ENCODE data around the gene C1QTNF1.
A peak's percentile ranks its signal among the peaks of the same experiment; 100 is the strongest.
"Not testable (repeated sequence)": the region's sequence is repeated elsewhere in the genome, so short reads cannot be mapped to it uniquely, and the experiment has no call there.

C1QTNF1 gene

DNA sequence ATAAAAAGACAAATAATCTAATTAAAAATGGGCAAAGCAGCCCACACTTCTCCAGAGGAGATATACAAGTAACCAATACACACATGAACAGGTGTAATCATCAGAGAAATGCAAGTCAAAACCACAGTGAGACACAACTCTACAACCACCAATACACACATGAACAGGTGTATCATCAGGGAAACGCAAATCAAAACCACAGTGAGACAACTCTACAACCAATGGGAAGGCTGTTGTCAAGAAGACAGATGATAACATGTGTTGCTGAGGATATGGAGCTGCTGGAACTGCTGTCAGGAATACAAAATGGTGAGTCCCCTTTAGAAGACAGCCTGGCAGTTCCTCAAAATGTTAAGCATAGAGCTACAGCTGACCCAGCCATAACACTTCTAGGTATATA lies 28.2 kb downstream of the C1QTNF1 start:
- DNase-seq (ENCODE audit: low read depth in 2 of 2) = no peak

DNA sequence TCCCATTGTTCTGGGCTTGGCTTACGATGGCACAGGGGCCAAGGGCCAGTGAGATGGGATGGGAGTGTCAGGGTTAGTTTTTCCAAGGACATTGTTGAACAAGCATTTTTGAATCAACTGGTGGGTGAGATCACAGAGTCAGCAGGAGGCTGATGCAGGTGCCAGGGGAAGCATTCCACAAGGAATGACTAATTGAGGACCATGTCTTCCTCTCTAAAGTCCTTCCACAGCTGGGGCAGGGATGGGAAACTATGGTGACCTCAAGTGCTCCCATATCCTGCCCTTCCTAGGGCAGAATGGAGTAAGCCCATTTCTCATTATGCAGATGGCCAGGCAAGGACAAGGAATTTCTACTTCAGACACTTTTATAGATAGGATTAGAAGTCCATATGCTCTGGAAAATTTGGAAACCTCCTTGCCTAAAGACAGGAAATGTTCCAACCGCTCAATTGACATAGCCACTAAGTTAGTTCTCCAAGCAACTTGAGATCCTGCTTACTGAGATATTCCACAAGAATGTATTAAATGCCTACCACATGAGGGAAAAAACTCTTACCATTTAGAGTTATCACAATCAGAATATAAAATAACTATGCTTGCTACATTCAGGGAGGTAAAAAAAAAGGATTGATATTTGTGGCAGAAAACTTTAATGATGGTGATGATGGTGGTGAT lies 29.4 kb downstream of the C1QTNF1 start:
- DNase-seq (ENCODE audit: low read depth in 2 of 2) = no peak

DNA sequence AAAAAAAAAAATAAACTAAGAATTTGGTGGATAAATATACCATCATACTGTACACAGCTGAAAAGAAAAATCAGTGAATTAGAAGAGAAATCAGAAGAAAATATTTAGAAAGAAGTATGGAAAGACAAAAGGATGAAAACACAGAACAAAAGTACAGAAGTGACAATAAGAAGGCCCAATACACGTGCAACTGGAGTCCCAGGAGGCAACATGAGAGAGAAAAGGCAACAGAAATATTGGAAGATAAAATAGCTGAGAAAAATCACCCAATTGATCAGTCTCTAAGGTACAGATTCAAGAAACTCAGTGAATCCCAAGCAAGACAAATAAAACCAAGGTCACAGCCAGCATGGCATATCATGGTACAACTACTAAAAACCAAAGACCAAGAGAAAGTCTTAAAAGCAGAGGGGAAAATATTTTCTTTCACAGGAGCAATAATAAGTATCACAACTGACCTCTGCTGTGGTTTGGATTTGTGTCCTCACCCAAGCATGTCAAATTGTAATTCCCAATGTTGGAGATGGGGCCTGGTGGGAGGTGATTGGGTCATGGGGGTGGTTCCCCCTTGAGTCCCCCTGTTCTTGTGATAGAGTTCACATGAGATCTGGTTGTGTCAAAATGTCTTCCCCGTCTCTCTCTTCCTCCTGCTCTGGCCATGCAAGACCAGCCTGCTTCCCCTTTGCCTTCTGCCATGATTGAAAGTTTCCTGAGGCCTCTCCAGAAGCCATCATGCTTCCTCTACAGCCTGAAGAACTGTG lies 30.4 kb downstream of the C1QTNF1 start:
- no peak for DNase-seq (ENCODE audit: low read depth in 2 of 2)

DNA sequence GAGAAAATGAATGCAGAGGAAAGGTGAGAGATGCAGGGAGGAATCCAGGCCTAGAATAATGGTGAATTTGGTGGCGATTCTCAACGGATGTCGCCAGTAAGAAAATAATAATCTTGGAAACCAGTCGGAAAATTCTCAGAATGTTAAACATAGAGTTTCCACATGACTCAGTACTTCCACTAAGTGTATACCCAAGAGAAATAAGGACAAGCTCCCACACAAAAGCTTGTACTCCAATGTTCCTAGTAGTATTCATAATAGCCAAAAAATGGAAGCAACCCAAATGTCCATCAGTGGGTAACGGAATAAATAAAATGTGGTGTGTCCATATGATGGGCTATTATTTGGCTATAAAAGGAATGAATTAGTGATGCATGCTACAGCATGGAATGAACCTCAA lies 31.2 kb downstream of the C1QTNF1 start:
- no peak for DNase-seq (ENCODE audit: low read depth in 2 of 2)

DNA sequence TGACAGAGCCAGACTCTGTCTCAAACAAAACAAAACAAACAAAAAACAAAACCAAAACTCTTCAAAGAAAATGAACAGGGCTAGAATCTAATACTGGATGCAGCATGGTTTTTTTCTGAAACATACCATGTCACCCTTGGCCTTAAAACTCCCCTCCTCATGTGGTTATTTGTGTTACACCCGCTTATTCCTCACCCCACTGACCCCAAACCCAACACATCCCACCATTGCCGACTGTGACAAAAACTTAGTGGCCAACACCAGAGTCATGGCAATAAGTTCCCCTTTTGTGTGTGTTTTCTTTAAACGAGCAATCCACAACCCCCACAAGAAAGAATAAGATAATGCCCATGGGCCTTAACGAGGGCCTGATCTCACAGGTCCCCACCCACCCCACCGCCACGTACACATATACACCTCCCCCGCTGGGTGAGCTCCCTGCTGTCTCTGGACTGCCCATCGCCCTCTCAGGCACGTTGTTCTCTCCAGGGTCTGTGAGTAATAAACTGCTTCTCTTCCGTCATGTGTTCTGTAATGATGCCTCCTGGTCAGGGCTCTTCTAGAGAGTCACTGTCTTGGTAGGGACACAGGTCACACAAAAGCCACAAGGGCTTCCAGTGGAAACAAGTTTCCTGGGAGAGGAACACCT lies 33.9 kb downstream of the C1QTNF1 start:
- no peak for DNase-seq (ENCODE audit: low read depth in 2 of 2)

DNA sequence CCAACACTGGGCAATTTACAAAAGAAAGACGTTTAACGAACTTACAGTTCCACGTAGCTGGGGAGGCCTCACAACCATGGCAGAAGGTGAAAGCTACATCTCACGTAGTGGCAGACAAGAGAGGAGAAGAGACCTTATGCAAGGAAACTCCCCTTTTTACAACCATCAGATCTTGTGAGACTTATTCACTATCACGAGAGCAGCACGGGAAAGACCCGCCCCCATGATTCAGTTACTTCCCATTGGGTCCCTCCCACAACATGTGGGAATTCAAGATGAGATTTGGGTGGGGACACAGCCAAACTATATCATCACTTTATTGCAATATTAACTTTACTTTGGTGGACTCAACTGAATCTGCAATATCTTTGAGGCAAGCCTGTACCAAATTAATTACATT lies 38.7 kb downstream of the C1QTNF1 start:
- DNase-seq (ENCODE audit: low read depth in 2 of 2) = no peak

DNA sequence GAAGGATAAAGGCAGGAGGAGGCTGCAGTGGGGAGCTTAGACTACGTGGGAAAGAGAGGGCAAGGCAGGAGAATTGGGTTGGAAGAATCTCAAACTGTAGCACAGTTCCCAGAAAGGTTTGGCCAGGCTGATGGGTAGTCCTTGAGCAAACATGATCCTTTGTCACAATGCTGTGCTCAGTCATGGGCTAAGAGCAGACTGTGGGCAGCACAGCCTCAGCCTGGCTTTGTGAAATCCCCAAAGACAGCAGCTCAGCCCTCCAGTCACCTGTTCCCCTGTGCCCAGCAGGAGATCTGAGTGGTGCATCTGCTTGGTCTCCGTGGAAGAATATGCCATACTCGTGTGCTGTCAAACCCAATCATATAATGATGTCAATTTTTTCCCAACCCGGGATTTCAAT lies 40.1 kb downstream of the C1QTNF1 start:
- no peak for DNase-seq (ENCODE audit: low read depth in 2 of 2)

DNA sequence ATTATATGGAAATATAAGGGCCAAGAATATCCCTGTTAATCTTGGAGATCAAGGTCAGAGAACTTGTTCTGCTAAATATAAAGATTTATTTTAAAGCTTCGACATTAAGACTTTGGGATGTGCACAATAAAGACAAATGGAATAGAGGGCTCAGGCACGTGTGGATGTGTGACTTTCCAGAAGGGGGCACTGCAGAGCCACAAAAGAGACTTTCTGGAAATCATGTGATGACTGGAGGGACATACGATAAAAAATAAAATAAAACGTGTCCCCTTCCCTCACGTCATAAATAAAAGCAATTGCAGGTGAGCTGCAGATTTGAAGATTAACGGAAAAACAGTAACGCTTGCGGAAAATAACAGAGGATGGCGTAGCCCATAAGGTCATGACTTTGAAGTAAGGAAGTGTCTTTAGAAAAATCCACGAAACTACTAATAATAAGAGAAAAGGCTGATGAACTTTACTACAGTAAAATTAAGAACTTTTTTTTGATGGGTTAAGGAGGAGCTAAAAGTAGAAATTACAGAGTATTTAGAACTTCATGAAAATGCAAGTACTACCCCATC lies 41.2 kb downstream of the C1QTNF1 start:
- DNase-seq (ENCODE audit: low read depth in 2 of 2) = peak; percentile 23 to 62

DNA sequence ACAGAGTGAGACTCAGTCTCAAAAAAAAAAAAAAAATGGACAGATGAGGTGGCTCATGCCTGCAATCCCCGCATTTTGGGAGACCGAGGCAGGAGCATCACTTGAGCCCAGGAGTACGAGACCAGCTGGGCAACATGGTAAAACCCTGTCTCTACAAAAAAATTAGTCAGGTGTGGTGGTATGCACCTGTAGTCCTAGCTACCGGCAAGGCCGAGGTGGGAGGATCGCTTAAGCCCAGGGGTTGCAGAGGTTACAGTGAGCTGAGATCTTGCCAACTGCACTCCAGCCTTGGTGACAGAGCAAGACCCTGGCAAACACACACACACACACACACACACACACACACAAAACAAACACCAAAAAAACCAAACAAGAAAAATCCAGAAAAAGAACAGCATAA lies 43.0 kb downstream of the C1QTNF1 start:
- no peak for DNase-seq (ENCODE audit: low read depth in 2 of 2)

DNA sequence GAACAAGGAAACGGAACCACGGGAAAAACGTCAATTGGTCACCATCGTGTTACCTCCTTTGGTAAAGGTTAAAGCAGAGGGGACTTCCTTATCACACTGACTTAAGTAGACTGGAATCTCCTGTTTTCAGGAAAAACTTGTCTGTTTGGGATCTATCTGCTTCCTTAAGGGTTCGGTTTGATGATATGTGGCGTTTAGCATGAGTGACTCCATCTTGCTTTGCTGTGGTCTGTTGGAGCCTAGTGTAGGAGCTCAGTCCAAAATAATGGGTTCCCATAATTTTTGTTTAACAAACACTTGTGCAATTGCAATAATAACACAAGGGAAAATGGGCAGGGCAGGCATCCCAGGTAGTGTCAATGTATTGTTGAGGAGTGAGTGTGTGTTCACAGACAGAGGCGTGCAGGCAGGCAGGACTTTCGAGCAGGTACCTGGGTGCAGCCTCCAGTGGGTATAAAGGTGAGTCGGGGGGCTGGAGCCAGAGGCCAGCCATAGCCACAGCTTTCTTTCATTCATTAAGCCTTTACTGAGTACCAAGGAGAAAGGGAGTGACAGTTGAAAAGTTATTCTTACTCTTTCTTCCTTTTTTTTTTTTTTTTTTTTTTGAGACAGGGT lies 46.4 kb downstream of the C1QTNF1 start:
- no peak for DNase-seq (ENCODE audit: low read depth in 2 of 2)

DNA sequence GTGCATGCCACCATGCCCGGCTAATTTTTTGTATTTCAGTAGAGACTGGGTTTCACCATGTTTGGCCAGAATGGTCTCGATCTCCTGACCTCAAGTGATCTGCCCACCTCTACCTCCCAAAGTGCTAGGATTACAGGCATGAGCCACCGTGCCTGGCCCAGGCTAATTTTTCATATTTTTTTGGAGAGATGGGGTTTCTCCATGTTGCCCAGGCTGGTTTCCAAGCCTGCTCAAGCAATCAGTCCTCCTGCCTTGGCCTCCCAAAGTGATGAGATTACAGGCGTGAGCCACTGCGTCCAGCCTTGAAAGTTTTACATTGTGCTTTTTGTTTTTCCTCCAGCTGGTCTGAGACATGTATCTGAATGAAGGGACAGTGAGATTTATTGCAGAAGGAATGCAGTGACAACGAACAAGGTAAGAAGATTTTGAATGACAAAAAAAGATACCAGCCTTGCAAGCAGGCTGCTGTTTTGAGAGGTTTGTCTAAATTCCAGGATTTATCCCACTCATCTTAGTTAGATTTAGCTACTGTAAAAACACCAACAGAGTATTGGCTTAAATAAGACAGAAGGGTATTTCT lies 47.3 kb downstream of the C1QTNF1 start:
- no peak for DNase-seq (ENCODE audit: low read depth in 2 of 2)

DNA sequence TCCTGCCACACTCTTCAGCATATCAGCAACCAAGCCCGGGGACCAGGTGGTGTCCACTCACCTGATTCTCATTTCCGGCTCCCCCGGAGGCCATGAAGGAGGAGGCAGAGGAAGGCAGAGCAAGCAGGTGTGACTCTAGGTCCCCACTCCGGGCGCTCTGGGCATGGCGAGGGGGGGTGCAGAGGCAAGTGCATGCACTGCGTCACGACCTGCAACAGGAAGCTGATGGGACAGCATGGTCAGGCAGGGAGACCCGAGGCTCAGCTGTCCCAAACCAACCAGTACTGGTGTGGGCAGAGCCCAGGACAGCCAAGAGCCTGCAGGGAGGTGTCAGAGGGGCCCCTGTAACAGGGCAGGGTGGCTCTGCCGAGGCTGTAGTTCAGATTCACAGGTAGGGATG lies 48.6 kb downstream of the C1QTNF1 start:
- no peak for DNase-seq (ENCODE audit: low read depth in 2 of 2)

DNA sequence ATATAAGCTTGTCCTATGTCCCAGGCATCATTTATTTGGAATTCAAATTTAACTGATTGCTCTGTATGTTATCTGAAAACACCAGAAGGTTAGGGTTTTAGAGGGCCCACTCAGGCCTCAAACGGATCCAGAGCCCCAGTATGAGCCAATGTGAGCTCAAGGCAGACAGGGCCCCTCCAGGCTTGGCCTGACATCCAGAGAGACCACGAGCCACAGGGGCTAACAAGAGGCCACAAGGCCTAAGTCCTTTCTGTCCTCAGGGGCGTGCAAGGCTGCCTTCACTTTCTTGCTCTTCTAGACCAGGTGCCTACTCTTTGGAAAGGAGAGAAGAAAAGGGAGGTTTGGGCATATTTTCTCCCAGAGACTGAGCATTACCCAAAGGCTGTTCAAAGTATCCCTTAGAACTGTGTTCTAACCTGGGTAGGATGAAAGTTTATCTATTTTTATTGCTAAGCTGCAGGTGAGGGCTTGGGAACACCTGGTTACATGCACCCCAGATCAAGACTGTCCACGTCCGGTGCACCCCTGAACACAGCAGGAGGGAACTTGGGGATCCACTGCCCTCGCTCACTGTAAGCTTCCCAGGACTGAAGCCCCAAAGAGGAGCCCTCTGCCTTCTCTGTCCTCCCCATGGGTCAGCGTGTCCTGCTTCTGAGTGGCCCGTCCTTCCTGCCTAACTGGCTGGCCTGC lies 49.2 kb downstream of the C1QTNF1 start:
- DNase-seq (ENCODE audit: low read depth in 2 of 2) = no peak

DNA sequence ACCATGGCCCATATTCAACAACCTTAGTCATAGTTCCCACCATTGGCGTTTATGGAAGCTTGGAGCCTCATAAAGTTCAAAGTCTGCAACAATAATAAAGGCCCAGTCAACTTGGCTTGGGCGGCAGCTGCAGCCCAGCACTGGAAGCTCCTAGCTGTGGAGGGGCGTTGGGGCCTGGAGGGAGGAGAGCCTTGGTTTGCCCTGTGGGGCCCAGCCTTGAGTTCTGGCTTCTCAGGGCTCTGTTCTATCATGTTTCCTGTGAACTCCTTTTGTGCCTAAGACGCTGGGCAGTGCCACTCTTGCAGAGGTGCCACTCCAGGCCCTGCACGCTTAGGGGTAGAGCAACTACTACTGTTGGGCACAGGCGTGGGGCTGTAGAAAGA lies 49.7 kb downstream of the C1QTNF1 start:
- no peak for DNase-seq (ENCODE audit: low read depth in 2 of 2)

DNA sequence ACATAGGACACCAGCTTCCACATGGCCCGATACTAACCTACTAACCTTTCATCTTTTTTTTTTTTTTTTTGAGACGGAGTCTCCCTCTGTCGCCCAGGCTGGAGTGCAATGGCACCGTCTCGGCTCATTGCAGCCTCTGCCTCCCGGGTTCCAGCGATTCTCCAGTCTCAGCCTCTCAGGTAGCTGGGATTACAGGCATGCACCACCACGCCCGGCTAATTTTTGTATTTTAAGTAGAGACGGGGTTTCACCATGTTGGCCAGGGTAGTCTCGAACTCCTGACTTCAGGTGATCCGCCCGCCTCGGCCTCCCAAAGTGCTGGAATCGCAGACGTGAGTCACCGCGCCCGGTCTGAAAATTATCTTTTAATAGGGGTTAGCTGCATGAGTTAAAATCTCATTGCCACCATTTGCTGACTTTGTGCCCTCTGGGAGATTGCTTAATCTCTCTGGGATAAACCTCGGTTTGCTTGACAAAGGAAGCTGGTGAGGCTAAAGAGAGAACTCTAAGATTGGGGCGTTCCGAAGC lies 50.2 kb downstream of the C1QTNF1 start:
- not testable (repeated sequence) for DNase-seq (ENCODE audit: low read depth in 2 of 2)

DNA sequence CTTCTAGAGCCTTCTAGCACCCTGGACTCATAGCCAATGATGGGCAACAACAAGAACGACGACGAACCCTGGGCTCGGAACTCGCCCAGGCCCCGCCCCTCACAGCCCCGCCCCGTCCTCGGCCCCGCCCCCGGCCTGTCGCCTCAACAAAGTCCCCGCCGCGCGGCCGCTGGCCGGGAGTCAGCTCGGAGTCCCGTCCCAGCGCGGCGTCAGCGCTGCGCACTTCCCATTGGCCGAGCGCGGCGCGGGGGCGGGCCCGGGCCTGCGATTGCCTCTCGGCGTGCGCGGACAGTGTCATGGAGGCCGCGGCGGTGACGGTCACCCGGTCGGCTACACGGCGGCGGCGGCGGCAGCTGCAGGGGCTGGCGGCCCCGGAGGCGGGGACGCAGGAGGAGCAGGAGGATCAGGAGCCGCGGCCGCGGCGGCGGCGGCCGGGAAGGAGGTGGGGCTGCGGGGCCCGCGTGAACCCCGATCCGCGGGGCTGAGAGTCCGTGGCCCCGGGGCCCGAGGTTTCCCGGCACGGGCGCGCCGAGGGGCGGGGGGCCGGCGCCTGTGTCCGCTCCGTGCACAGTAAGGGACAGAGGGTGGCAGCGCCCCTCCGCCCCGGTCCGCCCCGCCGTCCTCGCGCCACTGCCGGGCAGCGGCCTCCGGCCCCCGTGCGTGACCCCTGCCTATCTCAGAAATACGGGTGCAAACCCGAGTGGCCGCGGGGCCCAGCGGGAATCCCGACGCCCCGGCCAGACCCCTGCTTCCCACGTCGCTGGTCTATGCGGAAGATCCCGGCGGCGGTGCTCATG lies 50.9 kb downstream of the C1QTNF1 start, which contains the start of gene ENGASE:
Gene ENGASE (plus strand): TSS at position 176 of the 797 bp plus-strand sequence. CDS start 121 bp downstream, at position 297.
- DNase-seq (ENCODE audit: low read depth in 2 of 2) = peak; percentile 78 to 91

DNA sequence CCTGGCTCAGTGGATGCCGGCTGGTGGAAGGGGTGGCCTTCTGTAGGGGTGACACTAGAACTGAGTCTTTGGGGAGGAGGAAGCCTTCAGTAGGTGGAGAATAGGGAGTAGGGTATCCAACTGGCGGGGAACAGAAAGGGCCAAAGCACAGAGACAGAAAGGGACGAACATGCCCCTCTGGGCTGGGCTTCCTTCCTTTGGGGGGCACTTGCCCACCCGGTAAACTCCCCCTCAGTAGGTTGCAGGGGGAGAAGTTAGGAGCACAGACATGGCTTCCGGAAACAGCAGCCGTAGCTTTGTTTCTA lies 51.4 kb downstream of the C1QTNF1 start:
- DNase-seq (ENCODE audit: low read depth in 2 of 2) = no peak

DNA sequence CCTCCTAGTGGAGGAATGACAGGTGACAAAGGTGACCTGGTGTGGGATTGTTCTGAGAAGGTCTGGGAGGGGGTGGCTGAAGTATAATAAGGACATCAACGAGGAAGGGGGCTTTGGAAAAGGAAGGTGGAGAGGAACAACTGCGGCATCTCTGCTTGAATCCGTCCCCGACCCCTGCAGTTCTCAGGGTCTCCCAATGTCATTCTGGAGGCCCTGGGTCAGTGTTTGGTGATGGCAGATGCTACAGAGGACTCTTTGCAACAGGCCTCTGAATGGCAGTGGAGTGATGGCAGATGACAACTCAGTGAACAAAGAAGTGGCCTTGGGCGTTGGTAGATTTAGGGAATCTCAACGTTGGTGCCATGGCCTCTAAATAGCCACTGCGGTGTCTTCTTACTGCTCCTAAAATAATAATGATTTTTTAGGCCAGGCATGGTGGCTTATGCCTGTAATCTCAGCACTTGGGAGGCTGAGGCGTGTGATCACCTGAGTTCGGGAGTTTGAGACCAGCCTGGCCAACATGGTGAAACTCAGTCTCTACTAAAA lies 52.0 kb downstream of the C1QTNF1 start:
- no peak for DNase-seq (ENCODE audit: low read depth in 2 of 2)

DNA sequence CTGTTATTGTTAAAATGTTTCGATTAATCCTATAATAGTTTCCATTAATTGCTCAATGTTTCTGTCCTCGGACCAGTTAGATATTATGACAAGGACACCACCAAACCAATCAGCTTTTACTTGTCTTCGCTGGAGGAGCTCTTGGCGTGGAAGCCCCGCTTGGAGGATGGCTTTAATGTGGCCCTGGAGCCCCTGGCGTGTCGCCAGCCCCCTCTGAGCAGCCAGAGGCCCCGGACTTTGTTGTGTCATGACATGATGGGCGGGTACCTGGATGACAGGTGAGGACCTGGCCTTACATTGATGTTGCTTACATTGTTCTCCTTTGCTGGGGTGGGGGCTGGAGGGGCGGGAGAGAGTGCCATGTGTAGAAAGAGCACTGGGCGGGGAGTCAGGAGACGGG lies 53.6 kb downstream of the C1QTNF1 start:
- no peak for DNase-seq (ENCODE audit: low read depth in 2 of 2)
